Transverse colon (tissue), 3 donors: Measurements from ENCODE around the gene TBL1X.

Experiments
- POLR2A ChIP-seq: fragments of 450-650 bp; IDR thresholded peaks from one replicate; pipeline ENCODE4 v1.6.1; 2016; ENCODE audit warnings: antibody characterized with exemption, mild to moderate bottlenecking, moderate library complexity
- POLR2AphosphoS5 ChIP-seq, 3 donors: sonication (generic); formaldehyde crosslinking; IDR thresholded peaks; one replicate each; pipeline ENCODE4 v1.6.1; 2016; ENCODE audit warnings: antibody characterized with exemption in 3 of 3

- TF ChIP-seq POLR2AphosphoS5 (IDR thresholded peaks at IDR 0.05) (no peak), POLR2A (no peak)
Observed at GRCh38 chrX:9555354-9555753, 90.5 kb downstream of the TBL1X start.
